Measurements from ENCODE around the gene UNC13A. TPM values are rescaled to one million over a fixed set of nuclear protein-coding genes. Genes with fewer than 3 reads are reported as not detected.

UNC13A gene
- total and polyA plus RNA-seq, 8 donors = under 0.01 to 2.2 (median 0.15) TPM; not detected in 1

DNA sequence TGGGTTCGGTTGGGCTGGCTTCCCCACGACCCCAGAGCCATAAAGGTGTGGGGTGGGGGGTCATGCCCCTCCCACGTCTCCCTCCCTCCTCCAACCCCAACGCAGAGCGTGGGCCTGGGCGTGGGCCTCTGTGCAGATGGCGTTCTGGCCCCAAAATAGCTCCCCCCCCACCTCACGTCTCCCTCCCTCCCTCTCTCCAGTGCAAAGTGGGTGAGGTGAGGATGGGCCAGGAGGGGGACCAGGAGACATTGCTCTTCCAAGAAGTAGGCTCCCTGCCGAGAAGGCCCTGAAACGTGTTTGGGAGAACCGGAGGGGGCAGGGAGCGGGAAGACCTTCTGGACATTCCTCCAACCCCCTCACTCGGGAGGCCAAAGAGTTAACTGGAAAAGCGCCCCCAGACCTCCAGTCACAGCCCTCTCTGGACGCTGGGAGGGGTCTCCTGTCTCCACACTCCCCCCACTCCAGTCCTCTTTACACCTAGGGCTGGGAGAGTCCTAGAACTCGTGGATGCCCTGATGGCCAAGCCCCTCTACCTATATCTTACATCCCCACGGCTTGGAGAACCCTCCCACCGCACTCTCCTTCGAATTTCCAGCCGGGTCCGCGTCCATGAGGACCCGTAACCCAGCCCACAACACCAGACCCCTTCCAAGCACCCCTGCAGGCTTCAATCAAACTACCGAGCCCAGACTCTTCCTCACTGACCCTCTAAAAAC is 855 bp downstream of the UNC13A start:
- no peaks in the 10 kb centered on the region for H3K36me3 ChIP-seq
- no peak for DNase-seq
- H3K4me3 ChIP-seq = peak overlapping the region; percentile 14 to 34 (median 22)
- H3K27ac ChIP-seq = peak overlapping the region in 1 of 5 donors; percentile 40
- 2 to 5% (median 3%) methylated on average over 15 to 24 of the region's 24 CpGs for WGBS, 5 donors
- H3K27me3 ChIP-seq = peaks cover 9 to 96% (median 54%) of the 10 kb centered on the region in 3 donors
- H3K4me1 ChIP-seq = peaks cover 18 to 31% (median 29%) of the 10 kb centered on the region in 4 donors
- intact Hi-C loops (cut with DNase I; ENCODE audit: low total_unique reads) = no loop called here
- no peaks in the 10 kb centered on the region for H3K9me3 ChIP-seq
- no peak for TF ChIP-seq POLR2A (IDR thresholded peaks at IDR 0.05)
- TF ChIP-seq, protein P1, sequence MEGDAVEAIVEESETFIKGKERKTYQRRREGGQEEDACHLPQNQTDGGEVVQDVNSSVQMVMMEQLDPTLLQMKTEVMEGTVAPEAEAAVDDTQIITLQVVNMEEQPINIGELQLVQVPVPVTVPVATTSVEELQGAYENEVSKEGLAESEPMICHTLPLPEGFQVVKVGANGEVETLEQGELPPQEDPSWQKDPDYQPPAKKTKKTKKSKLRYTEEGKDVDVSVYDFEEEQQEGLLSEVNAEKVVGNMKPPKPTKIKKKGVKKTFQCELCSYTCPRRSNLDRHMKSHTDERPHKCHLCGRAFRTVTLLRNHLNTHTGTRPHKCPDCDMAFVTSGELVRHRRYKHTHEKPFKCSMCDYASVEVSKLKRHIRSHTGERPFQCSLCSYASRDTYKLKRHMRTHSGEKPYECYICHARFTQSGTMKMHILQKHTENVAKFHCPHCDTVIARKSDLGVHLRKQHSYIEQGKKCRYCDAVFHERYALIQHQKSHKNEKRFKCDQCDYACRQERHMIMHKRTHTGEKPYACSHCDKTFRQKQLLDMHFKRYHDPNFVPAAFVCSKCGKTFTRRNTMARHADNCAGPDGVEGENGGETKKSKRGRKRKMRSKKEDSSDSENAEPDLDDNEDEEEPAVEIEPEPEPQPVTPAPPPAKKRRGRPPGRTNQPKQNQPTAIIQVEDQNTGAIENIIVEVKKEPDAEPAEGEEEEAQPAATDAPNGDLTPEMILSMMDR (IDR thresholded peaks at IDR 0.05) = no peak
- no peak for TF ChIP-seq POLR2AphosphoS5 (IDR thresholded peaks at IDR 0.05)
- TF ChIP-seq EP300 (IDR thresholded peaks at IDR 0.05) = no peak

DNA sequence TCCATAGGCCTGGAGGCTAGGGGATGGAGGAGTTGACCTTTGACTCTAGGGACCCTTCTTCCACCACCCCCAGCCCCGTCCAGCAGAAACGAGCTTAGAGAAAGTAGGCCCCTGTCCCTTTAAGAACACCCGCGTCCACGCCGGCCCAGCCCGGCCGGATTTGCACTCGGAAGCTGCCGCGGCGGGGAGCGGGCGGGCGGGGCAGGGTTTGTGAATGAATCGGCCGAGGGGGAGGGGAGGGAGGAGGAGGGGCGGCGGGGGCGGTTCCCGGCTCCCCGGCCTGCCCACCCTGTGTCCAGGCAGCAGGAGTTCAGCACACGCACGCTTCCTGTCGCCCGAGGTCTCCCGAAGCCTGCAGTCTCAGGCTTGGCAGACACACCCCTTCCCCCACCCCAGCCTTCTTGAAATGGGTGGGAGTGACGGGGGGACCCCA is 1.5 kb downstream of the UNC13A start:
- intact Hi-C loops (cut with DNase I; ENCODE audit: low total_unique reads) = no loop called here
- H3K27me3 ChIP-seq = peaks cover 9 to 98% (median 61%) of the 10 kb centered on the region in 3 donors
- H3K4me3 ChIP-seq = peak overlapping the region in 3 of 4 donors; percentile 7 to 26 (median 17)
- H3K27ac ChIP-seq = peak overlapping the region in 1 of 5 donors; percentile 10
- TF ChIP-seq EP300 (IDR thresholded peaks at IDR 0.05) (no peak), POLR2A (IDR thresholded peaks at IDR 0.05) (no peak), POLR2AphosphoS5 (IDR thresholded peaks at IDR 0.05) (no peak)
- TF ChIP-seq, protein P1 (IDR thresholded peaks at IDR 0.05) = no peak
- H3K36me3 ChIP-seq = no peaks in the 10 kb centered on the region
- DNase-seq = peak in 1 of 2 donors; percentile 65
- WGBS, 5 donors = 0 to 1% (median 0%) methylated on average over 2 to 28 of the region's 28 CpGs
- peaks cover 18 to 31% (median 29%) of the 10 kb centered on the region in 4 donors for H3K4me1 ChIP-seq
- no peaks in the 10 kb centered on the region for H3K9me3 ChIP-seq

GRCh38 chr19:17686023-17686521 is 2.1 kb downstream of the UNC13A start:
- Histone ChIP-seq H3K4me1 (peaks cover 18 to 31% (median 29%) of the 10 kb centered on the region in 4 donors), H3K27ac (peak overlapping the region in 1 of 5 donors; percentile 10), H3K36me3 (no peaks in the 10 kb centered on the region), H3K4me3 (peak overlapping the region in 3 of 4 donors; percentile 7 to 26 (median 17)), H3K27me3 (peaks cover 9 to 100% (median 66%) of the 10 kb centered on the region in 3 donors), H3K9me3 (no peaks in the 10 kb centered on the region)
- intact Hi-C loops (cut with DNase I; ENCODE audit: low total_unique reads) = no loop called here
- 1 to 4% (median 2%) methylated on average over 7 to 12 of the region's 12 CpGs for WGBS, 5 donors
- DNase-seq = peak in 1 of 2 donors; percentile 20
- no peak for TF ChIP-seq EP300 (IDR thresholded peaks at IDR 0.05)
- no peak for TF ChIP-seq POLR2AphosphoS5 (IDR thresholded peaks at IDR 0.05)
- no peak for TF ChIP-seq POLR2A (IDR thresholded peaks at IDR 0.05)
- TF ChIP-seq, protein P1 (IDR thresholded peaks at IDR 0.05) = no peak

GRCh38 chr19:17685451-17686022 is 2.6 kb downstream of the UNC13A start:
- Histone ChIP-seq H3K4me1 (peaks cover 18 to 31% (median 29%) of the 10 kb centered on the region in 4 donors), H3K27ac (no peak overlapping the region), H3K4me3 (no peak overlapping the region), H3K27me3 (peaks cover 9 to 100% (median 69%) of the 10 kb centered on the region in 3 donors), H3K36me3 (no peaks in the 10 kb centered on the region), H3K9me3 (no peaks in the 10 kb centered on the region)
- TF ChIP-seq EP300 (IDR thresholded peaks at IDR 0.05) = no peak
- no peak for TF ChIP-seq POLR2A (IDR thresholded peaks at IDR 0.05)
- TF ChIP-seq POLR2AphosphoS5 (IDR thresholded peaks at IDR 0.05) = no peak
- TF ChIP-seq, protein P1 (IDR thresholded peaks at IDR 0.05) = no peak
- DNase-seq = no peak
- 51 to 61% (median 58%) methylated on average over 13 to 15 of the region's 15 CpGs for WGBS, 5 donors
- intact Hi-C loops (cut with DNase I; ENCODE audit: low total_unique reads) = no loop called here

Data from stomach (tissue), 9 donors.